WERI-Rb-1 (cell line): ENCODE measurements around the gene F8.

Experiments
- DNase-seq: peaks from one replicate; pipeline ENCODE4 v3.0.0-alpha.2; 2020
- H3K27ac ChIP-seq: fragments of 250-450 bp; sonication (Bioruptor Pico); 2 replicates; pipeline ENCODE4 v1.5.1; 2020; ENCODE audit warnings: mild to moderate bottlenecking, moderate library complexity
- H3K27me3 ChIP-seq: fragments of 250-450 bp; sonication (Bioruptor Pico); 2 replicates; pipeline ENCODE4 v1.5.1; 2021; ENCODE audit warnings: mild to moderate bottlenecking, low read depth, moderate library complexity; ENCODE audit not compliant: insufficient read depth, severe bottlenecking
- H3K36me3 ChIP-seq: fragments of 250-450 bp; sonication (Bioruptor Pico); 2 replicates; pipeline ENCODE4 v1.5.1; 2020; ENCODE audit warnings: mild to moderate bottlenecking, moderate library complexity
- H3K4me3 ChIP-seq: 2 replicates; pipeline ENCODE4 v1.5.1; 2011; ENCODE audit warnings: low read depth, mild to moderate bottlenecking, control low read depth, low read length
- H3K9me3 ChIP-seq: fragments of 250-450 bp; sonication (Bioruptor Pico); 2 replicates; pipeline ENCODE4 v1.5.1; 2021; ENCODE audit warnings: mild to moderate bottlenecking, moderate library complexity; ENCODE audit not compliant: severe bottlenecking
- TF ChIP-seq, protein P1 (sequence below): IDR thresholded peaks from 2 replicates; pipeline ENCODE4 v1.5.1; 2011; ENCODE audit warnings: low read depth, mild to moderate bottlenecking, control low read depth, inconsistent platforms, low read length

The F8 gene

DNA sequence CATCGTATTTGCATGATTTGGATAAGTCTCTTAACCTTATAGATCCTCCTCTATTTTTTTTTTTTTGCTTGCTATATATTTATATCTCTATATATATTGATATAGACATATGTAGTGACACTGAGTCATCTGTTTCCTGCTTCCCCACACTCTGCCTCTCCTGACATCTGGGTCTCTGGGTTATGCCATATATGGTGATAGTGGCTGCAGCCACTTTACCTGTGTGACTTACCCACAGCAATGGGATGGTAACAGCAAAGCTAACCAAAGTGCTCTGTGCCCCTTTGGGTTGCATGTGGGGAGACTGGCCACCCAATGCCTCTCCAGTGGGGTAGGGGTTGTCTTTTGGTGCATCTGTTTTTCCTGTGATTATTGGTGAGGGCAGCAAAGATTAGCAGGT is 33.9 kb upstream of the F8 start:
- H3K4me3 ChIP-seq = no peak overlapping the region
- TF ChIP-seq, protein P1, sequence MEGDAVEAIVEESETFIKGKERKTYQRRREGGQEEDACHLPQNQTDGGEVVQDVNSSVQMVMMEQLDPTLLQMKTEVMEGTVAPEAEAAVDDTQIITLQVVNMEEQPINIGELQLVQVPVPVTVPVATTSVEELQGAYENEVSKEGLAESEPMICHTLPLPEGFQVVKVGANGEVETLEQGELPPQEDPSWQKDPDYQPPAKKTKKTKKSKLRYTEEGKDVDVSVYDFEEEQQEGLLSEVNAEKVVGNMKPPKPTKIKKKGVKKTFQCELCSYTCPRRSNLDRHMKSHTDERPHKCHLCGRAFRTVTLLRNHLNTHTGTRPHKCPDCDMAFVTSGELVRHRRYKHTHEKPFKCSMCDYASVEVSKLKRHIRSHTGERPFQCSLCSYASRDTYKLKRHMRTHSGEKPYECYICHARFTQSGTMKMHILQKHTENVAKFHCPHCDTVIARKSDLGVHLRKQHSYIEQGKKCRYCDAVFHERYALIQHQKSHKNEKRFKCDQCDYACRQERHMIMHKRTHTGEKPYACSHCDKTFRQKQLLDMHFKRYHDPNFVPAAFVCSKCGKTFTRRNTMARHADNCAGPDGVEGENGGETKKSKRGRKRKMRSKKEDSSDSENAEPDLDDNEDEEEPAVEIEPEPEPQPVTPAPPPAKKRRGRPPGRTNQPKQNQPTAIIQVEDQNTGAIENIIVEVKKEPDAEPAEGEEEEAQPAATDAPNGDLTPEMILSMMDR = no peak
- peaks cover 27% of the 10 kb centered on the region for H3K36me3 ChIP-seq
- no peaks in the 10 kb centered on the region for H3K27me3 ChIP-seq
- no peak for DNase-seq
- H3K27ac ChIP-seq = no peak overlapping the region
- no peaks in the 10 kb centered on the region for H3K9me3 ChIP-seq

- H3K27ac ChIP-seq = no peak overlapping the region
- no peaks in the 10 kb centered on the region for H3K9me3 ChIP-seq
- no peak overlapping the region for H3K4me3 ChIP-seq
- TF ChIP-seq, protein P1 = no peak
- peaks cover 26% of the 10 kb centered on the region for H3K36me3 ChIP-seq
- H3K27me3 ChIP-seq = no peaks in the 10 kb centered on the region
- no peak for DNase-seq
These were observed 33.0 kb upstream of the F8 start for GRCh38 chrX:155055494-155055893.

- no peak overlapping the region for H3K4me3 ChIP-seq
- TF ChIP-seq, protein P1 = no peak
- H3K27me3 ChIP-seq = no peaks in the 10 kb centered on the region
- no peaks in the 10 kb centered on the region for H3K9me3 ChIP-seq
- no peak overlapping the region for H3K27ac ChIP-seq
- DNase-seq = no peak
- peaks cover 26% of the 10 kb centered on the region for H3K36me3 ChIP-seq
These were observed 31.7 kb upstream of the F8 start for GRCh38 chrX:155054255-155054654.

- no peak overlapping the region for H3K4me3 ChIP-seq
- H3K27me3 ChIP-seq = no peaks in the 10 kb centered on the region
- TF ChIP-seq, protein P1 = no peak
- H3K36me3 ChIP-seq = peaks cover 26% of the 10 kb centered on the region
- H3K9me3 ChIP-seq = no peaks in the 10 kb centered on the region
- H3K27ac ChIP-seq = no peak overlapping the region
- DNase-seq = no peak
These were observed 31.1 kb upstream of the F8 start for GRCh38 chrX:155053656-155054055.

GRCh38 chrX:155052738-155053498 is 30.4 kb upstream of the F8 start:
- Histone ChIP-seq H3K4me3 (no peak overlapping the region), H3K9me3 (no peaks in the 10 kb centered on the region), H3K27me3 (no peaks in the 10 kb centered on the region), H3K27ac (no peak overlapping the region), H3K36me3 (peaks cover 26% of the 10 kb centered on the region)
- DNase-seq = no peak
- TF ChIP-seq, protein P1 = no peak
